ENCODE results near the gene PARVA. TPM values are rescaled to one million over a fixed set of nuclear protein-coding genes. Genes with fewer than 3 reads are reported as not detected.

PARVA gene
- total RNA-seq, 2 donors from 2014 or later = 55.9 to 58.1 TPM

GRCh38 chr11:12454782-12455181, 77.4 kb downstream of the PARVA start:
- Histone ChIP-seq H3K9me3 (no peaks in the 10 kb centered on the region), H3K27me3 (no peaks in the 10 kb centered on the region), H3K4me3 (no peak overlapping the region), H3K36me3 (no peaks in the 10 kb centered on the region), H3K27ac (no peak overlapping the region), H3K4me1 (peaks cover 0 to 87% of the 10 kb centered on the region in 2 donors)
- no peak for DNase-seq (ENCODE audit: low spot score)
- TF ChIP-seq CTCF (IDR thresholded peaks at IDR 0.05) = no peak

GRCh38 chr11:12455938-12456337, 78.6 kb downstream of the PARVA start:
- Histone ChIP-seq H3K9me3 (no peaks in the 10 kb centered on the region), H3K4me1 (peaks cover 0 to 84% of the 10 kb centered on the region in 2 donors), H3K4me3 (no peak overlapping the region), H3K36me3 (no peaks in the 10 kb centered on the region), H3K27ac (no peak overlapping the region), H3K27me3 (no peaks in the 10 kb centered on the region)
- no peak for TF ChIP-seq CTCF (IDR thresholded peaks at IDR 0.05)
- no peak for DNase-seq (ENCODE audit: low spot score)

GRCh38 chr11:12456651-12457579, 79.5 kb downstream of the PARVA start:
- Histone ChIP-seq H3K27me3 (no peaks in the 10 kb centered on the region), H3K36me3 (no peaks in the 10 kb centered on the region), H3K9me3 (no peaks in the 10 kb centered on the region), H3K4me1 (peaks cover 0 to 88% of the 10 kb centered on the region in 2 donors), H3K4me3 (no peak overlapping the region), H3K27ac (no peak overlapping the region)
- TF ChIP-seq CTCF (IDR thresholded peaks at IDR 0.05) = no peak
- no peak for DNase-seq (ENCODE audit: low spot score)

- Histone ChIP-seq H3K36me3 (no peaks in the 10 kb centered on the region), H3K9me3 (no peaks in the 10 kb centered on the region), H3K4me1 (peaks cover 0 to 77% of the 10 kb centered on the region in 2 donors), H3K27ac (peak overlapping the region in 1 of 2 donors; percentile 15), H3K27me3 (no peaks in the 10 kb centered on the region), H3K4me3 (no peak overlapping the region)
- TF ChIP-seq CTCF (IDR thresholded peaks at IDR 0.05) = no peak
- no peak for DNase-seq (ENCODE audit: low spot score)
These were observed 80.7 kb downstream of the PARVA start for GRCh38 chr11:12458042-12458441.

GRCh38 chr11:12459374-12459773, 82.0 kb downstream of the PARVA start:
- Histone ChIP-seq H3K4me1 (peaks cover 0 to 66% of the 10 kb centered on the region in 2 donors), H3K27ac (no peak overlapping the region)

More at GRCh38 chr11:12459374-12459773, 82.0 kb downstream of the PARVA start:
- no peak overlapping the region for H3K4me3 ChIP-seq
- peaks cover 0 to 4% of the 10 kb centered on the region in 2 donors for H3K9me3 ChIP-seq
- TF ChIP-seq CTCF (IDR thresholded peaks at IDR 0.05) = no peak
- DNase-seq (ENCODE audit: low spot score) = no peak
- H3K36me3 ChIP-seq = no peaks in the 10 kb centered on the region
- no peaks in the 10 kb centered on the region for H3K27me3 ChIP-seq

Data from right atrium auricular region (tissue), 2 donors.